Tibial artery (tissue), 4 donors: ENCODE results near the gene ALG14.
A peak's percentile ranks its signal among the peaks of the same experiment; 100 is the strongest.

Source experiments
- DNase-seq, 2 donors: peaks; one replicate each; pipeline ENCODE4 v3.0.0-alpha.2; 2019
- H3K27ac ChIP-seq, 2 donors: fragments of 200-600 bp; sonication (generic) in 1 of 2; 1 replicate in 1 of 2; 2 replicates in 1 of 2; pipeline ENCODE4 v1.5.1; 2018 to 2019; ENCODE audit warnings: mild to moderate bottlenecking in 1 of 2
- H3K27me3 ChIP-seq, 2 donors: fragments of 200-600 bp; sonication (generic) in 1 of 2; one replicate each; pipeline versions ENCODE4 v1.5.1 to v1.6.0; 2016 to 2019
- H3K36me3 ChIP-seq, 3 donors: fragments of 200-600 bp; sonication (generic) in 2 of 3; one replicate each; pipeline ENCODE4 v1.5.1; 2016 to 2019; ENCODE audit warnings: mild to moderate bottlenecking in 2 of 3
- H3K4me1 ChIP-seq, 4 donors: fragments of 200-600 bp; sonication (generic) in 2 of 4; 1 replicate in 3 of 4; 2 replicates in 1 of 4; pipeline ENCODE4 v1.5.1; 2016 to 2019
- H3K4me3 ChIP-seq, 2 donors: fragments of 200-600 bp; sonication (generic) in 1 of 2; 1 replicate in 1 of 2; 2 replicates in 1 of 2; pipeline ENCODE4 v1.5.1; 2018 to 2019; ENCODE audit warnings: mild to moderate bottlenecking in 2 of 2
- H3K9me3 ChIP-seq, 3 donors: fragments of 200-600 bp; sonication (generic) in 1 of 3; one replicate each; pipeline ENCODE4 v1.5.1; 2016 to 2019
- CTCF ChIP-seq, 2 experiments: fragments of 200-600 bp in 1 of 2; fragments of 450-650 bp in 1 of 2; IDR thresholded peaks; one replicate each; pipeline ENCODE4 v1.5.1; 2017 to 2019; ENCODE audit warnings: antibody characterized with exemption in 2 of 2, mild to moderate bottlenecking in 1 of 2, moderate library complexity in 1 of 2
- intact Hi-C: fragments of 100-400 bp; cut with DNase I; formaldehyde crosslinking; loops from one replicate; pipeline ENCODE4 v1.15.0; 2023; ENCODE audit warnings: low total_unique reads

The ALG14 gene

GRCh38 chr1:94989398-94989797 is 83.4 kb downstream of the ALG14 start:
- Histone ChIP-seq H3K4me1 (no peaks in the 10 kb centered on the region), H3K27ac (no peak overlapping the region), H3K9me3 (no peaks in the 10 kb centered on the region), H3K4me3 (no peak overlapping the region), H3K36me3 (no peaks in the 10 kb centered on the region), H3K27me3 (no peaks in the 10 kb centered on the region)
- DNase-seq = no peak
- TF ChIP-seq CTCF (IDR thresholded peaks at IDR 0.05) = no peak
- intact Hi-C loops = no loop called here

- H3K4me3 ChIP-seq = no peak overlapping the region
- no peak for DNase-seq
- intact Hi-C loops = no loop called here
- no peaks in the 10 kb centered on the region for H3K27me3 ChIP-seq
- H3K9me3 ChIP-seq = no peaks in the 10 kb centered on the region
- H3K36me3 ChIP-seq = no peaks in the 10 kb centered on the region
- H3K4me1 ChIP-seq = no peaks in the 10 kb centered on the region
- TF ChIP-seq CTCF (IDR thresholded peaks at IDR 0.05) = no peak
- no peak overlapping the region for H3K27ac ChIP-seq
These were observed 84.4 kb downstream of the ALG14 start for GRCh38 chr1:94988356-94988755.

GRCh38 chr1:94986783-94987182 is 86.0 kb downstream of the ALG14 start:
- H3K9me3 ChIP-seq = no peaks in the 10 kb centered on the region
- TF ChIP-seq CTCF (IDR thresholded peaks at IDR 0.05) = no peak
- no peaks in the 10 kb centered on the region for H3K36me3 ChIP-seq
- no peak overlapping the region for H3K4me3 ChIP-seq
- peaks cover 0 to 14% (median 2%) of the 10 kb centered on the region in 4 donors for H3K4me1 ChIP-seq
- H3K27me3 ChIP-seq = no peaks in the 10 kb centered on the region
- no peak for DNase-seq
- intact Hi-C loops = no loop called here
- no peak overlapping the region for H3K27ac ChIP-seq

- Histone ChIP-seq H3K36me3 (no peaks in the 10 kb centered on the region), H3K4me1 (peaks cover 0 to 17% (median 4%) of the 10 kb centered on the region in 4 donors), H3K9me3 (no peaks in the 10 kb centered on the region), H3K4me3 (no peak overlapping the region), H3K27ac (peak overlapping the region in 1 of 2 donors; percentile 4), H3K27me3 (no peaks in the 10 kb centered on the region)
- DNase-seq = no peak
- intact Hi-C loops = no loop called here
- TF ChIP-seq CTCF (IDR thresholded peaks at IDR 0.05) = no peak
These were observed 89.5 kb downstream of the ALG14 start for GRCh38 chr1:94983171-94983739.

- intact Hi-C loops = no loop called here
- Histone ChIP-seq H3K4me3 (no peak overlapping the region), H3K4me1 (peaks cover 0 to 17% (median 4%) of the 10 kb centered on the region in 4 donors), H3K36me3 (no peaks in the 10 kb centered on the region), H3K9me3 (no peaks in the 10 kb centered on the region), H3K27me3 (no peaks in the 10 kb centered on the region), H3K27ac (no peak overlapping the region)
- no peak for TF ChIP-seq CTCF (IDR thresholded peaks at IDR 0.05)
- DNase-seq = no peak
These were observed 90.4 kb downstream of the ALG14 start for GRCh38 chr1:94982398-94982797.

GRCh38 chr1:94981575-94981973 is 91.2 kb downstream of the ALG14 start:
- no peaks in the 10 kb centered on the region for H3K9me3 ChIP-seq
- H3K4me3 ChIP-seq = no peak overlapping the region
- TF ChIP-seq CTCF (IDR thresholded peaks at IDR 0.05) = no peak
- no peak for DNase-seq
- intact Hi-C loops = no loop called here
- H3K27ac ChIP-seq = no peak overlapping the region
- no peaks in the 10 kb centered on the region for H3K36me3 ChIP-seq
- H3K4me1 ChIP-seq = peaks cover 0 to 17% (median 4%) of the 10 kb centered on the region in 4 donors
- no peaks in the 10 kb centered on the region for H3K27me3 ChIP-seq
